NCI-H2081 treated with DMSO at 0.1 percent for 48 hours (cell line): Measurements from ENCODE around the gene ZNF860.
"Not testable (repeated sequence)": the region's sequence is repeated elsewhere in the genome, so short reads cannot be mapped to it uniquely, and the experiment has no call there.

Source experiments
- DNase-seq: peaks from one replicate; lab custom pipeline; 2025; lab: John Stamatoyannopoulos, UW

ZNF860 gene

GRCh38 chr3:31960793-31961431 lies 20.6 kb upstream of the ZNF860 start:
- no peak for DNase-seq

- DNase-seq: no peak
These were observed 18.7 kb upstream of the ZNF860 start for GRCh38 chr3:31962801-31963205.

GRCh38 chr3:31966978-31967591 lies 14.5 kb upstream of the ZNF860 start:
- DNase-seq: no peak

GRCh38 chr3:31967592-31967991 lies 14.0 kb upstream of the ZNF860 start:
- no peak for DNase-seq

GRCh38 chr3:31968369-31968926 lies 13.1 kb upstream of the ZNF860 start:
- DNase-seq: no peak

- no peak for DNase-seq
These were observed 12.6 kb upstream of the ZNF860 start for GRCh38 chr3:31968927-31969418.

- no peak for DNase-seq
These were observed 9.9 kb upstream of the ZNF860 start for GRCh38 chr3:31971607-31972006.

- no peak for DNase-seq
These were observed 8.5 kb upstream of the ZNF860 start for GRCh38 chr3:31973081-31973480.

- no peak for DNase-seq
These were observed 7.7 kb upstream of the ZNF860 start for GRCh38 chr3:31973837-31974236.

GRCh38 chr3:31974471-31974870 lies 7.1 kb upstream of the ZNF860 start:
- no peak for DNase-seq

- DNase-seq: no peak
These were observed 6.6 kb upstream of the ZNF860 start for GRCh38 chr3:31974964-31975363.

GRCh38 chr3:31976302-31976701 lies 5.2 kb upstream of the ZNF860 start:
- no peak for DNase-seq

GRCh38 chr3:31977736-31978135 lies 3.8 kb upstream of the ZNF860 start:
- no peak for DNase-seq

- DNase-seq: no peak
These were observed 3.0 kb upstream of the ZNF860 start for GRCh38 chr3:31978553-31978952.

- no peak for DNase-seq
These were observed 2.4 kb upstream of the ZNF860 start for GRCh38 chr3:31979001-31979697.

- no peak for DNase-seq
These were observed 882 bp upstream of the ZNF860 start for GRCh38 chr3:31980530-31981205.

GRCh38 chr3:31984321-31984720 lies 2.8 kb downstream of the ZNF860 start:
- DNase-seq: no peak

GRCh38 chr3:31985831-31986230 lies 4.3 kb downstream of the ZNF860 start:
- no peak for DNase-seq

GRCh38 chr3:31988271-31988670 lies 6.7 kb downstream of the ZNF860 start:
- DNase-seq: no peak

GRCh38 chr3:31992995-31993394 lies 11.4 kb downstream of the ZNF860 start:
- not testable (repeated sequence) for DNase-seq

- DNase-seq: no peak
These were observed 12.3 kb downstream of the ZNF860 start for GRCh38 chr3:31993843-31994242.

- not testable (repeated sequence) for DNase-seq
These were observed 13.5 kb downstream of the ZNF860 start for GRCh38 chr3:31995026-31995425.
